ENCODE measurements around the gene SP4. TPM values are rescaled to one million over a fixed set of nuclear protein-coding genes. Genes with fewer than 3 reads are reported as not detected.

SP4 gene
- total RNA-seq, 1 experiment from 2014 or later = 6.1 TPM

GRCh38 chr7:21550821-21551531 lies 123.1 kb downstream of the SP4 start:
- Histone ChIP-seq H3F3A (ENCODE audit: insufficient read depth, low read depth) (peaks cover 11% of the 10 kb centered on the region; the same call in 1 of the 2 replicates), H2AFZ (peak overlapping the region; percentile 57), H3K79me2 (ENCODE audit: low read depth) (no peaks in the 10 kb centered on the region), H3K27ac (peak overlapping the region; percentile 68), H4K20me1 (ENCODE audit: insufficient read depth) (no peaks in the 10 kb centered on the region), H3K27me3 (ENCODE audit: insufficient read depth, low read depth) (no peaks in the 10 kb centered on the region), H3K9me2 (ENCODE audit: insufficient read depth) (no peaks in the 10 kb centered on the region), H3K9me3 (ENCODE audit: insufficient read depth, low read depth) (no peaks in the 10 kb centered on the region), H3K36me3 (ENCODE audit: low read depth) (no peaks in the 10 kb centered on the region), H3K4me3 (no peak overlapping the region), H3K4me1 (replicated peaks; ENCODE audit: insufficient read depth) (peaks cover 21% of the 10 kb centered on the region), H3K4me2 (peak overlapping the region; percentile 33)
- ChIA-PET POLR2A (ENCODE audit: unreplicated experiment) (no interaction called here), CTCF (no interaction called here)
- peak; percentile 6 to 82 for DNase-seq
- TF ChIP-seq, protein P1, sequence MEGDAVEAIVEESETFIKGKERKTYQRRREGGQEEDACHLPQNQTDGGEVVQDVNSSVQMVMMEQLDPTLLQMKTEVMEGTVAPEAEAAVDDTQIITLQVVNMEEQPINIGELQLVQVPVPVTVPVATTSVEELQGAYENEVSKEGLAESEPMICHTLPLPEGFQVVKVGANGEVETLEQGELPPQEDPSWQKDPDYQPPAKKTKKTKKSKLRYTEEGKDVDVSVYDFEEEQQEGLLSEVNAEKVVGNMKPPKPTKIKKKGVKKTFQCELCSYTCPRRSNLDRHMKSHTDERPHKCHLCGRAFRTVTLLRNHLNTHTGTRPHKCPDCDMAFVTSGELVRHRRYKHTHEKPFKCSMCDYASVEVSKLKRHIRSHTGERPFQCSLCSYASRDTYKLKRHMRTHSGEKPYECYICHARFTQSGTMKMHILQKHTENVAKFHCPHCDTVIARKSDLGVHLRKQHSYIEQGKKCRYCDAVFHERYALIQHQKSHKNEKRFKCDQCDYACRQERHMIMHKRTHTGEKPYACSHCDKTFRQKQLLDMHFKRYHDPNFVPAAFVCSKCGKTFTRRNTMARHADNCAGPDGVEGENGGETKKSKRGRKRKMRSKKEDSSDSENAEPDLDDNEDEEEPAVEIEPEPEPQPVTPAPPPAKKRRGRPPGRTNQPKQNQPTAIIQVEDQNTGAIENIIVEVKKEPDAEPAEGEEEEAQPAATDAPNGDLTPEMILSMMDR (conservative IDR thresholded peaks at IDR 0.05) = peak; percentile 65
- TF ChIP-seq EZH2 (IDR thresholded peaks at IDR 0.05; ENCODE audit: low read depth) = no peak
- BruUV-seq (replicated peaks) = no TSS peak
- intact Hi-C loops (cut with micrococcal nuclease; ENCODE audit: unreplicated experiment) = no loop called here

GRCh38 chr7:21562385-21562784 lies 134.5 kb downstream of the SP4 start:
- H3K27ac ChIP-seq = no peak overlapping the region
- H3K79me2 ChIP-seq (ENCODE audit: low read depth) = no peaks in the 10 kb centered on the region
- no peaks in the 10 kb centered on the region for H3K36me3 ChIP-seq (ENCODE audit: low read depth)
- no peaks in the 10 kb centered on the region for H4K20me1 ChIP-seq (ENCODE audit: insufficient read depth)
- H3F3A ChIP-seq (ENCODE audit: insufficient read depth, low read depth) = no peaks in the 10 kb centered on the region
- no peak overlapping the region for H2AFZ ChIP-seq
- H3K4me1 ChIP-seq (replicated peaks; ENCODE audit: insufficient read depth) = no peaks in the 10 kb centered on the region
- no TSS peak for BruUV-seq (replicated peaks)
- POLR2A ChIA-PET (ENCODE audit: unreplicated experiment) = no interaction called here
- no peaks in the 10 kb centered on the region for H3K9me3 ChIP-seq (ENCODE audit: insufficient read depth, low read depth)
- H3K27me3 ChIP-seq (ENCODE audit: insufficient read depth, low read depth) = no peaks in the 10 kb centered on the region
- no peaks in the 10 kb centered on the region for H3K9me2 ChIP-seq (ENCODE audit: insufficient read depth)
- intact Hi-C loops (cut with micrococcal nuclease; ENCODE audit: unreplicated experiment) = no loop called here
- TF ChIP-seq, protein P1 (conservative IDR thresholded peaks at IDR 0.05) = no peak
- no peak for TF ChIP-seq EZH2 (IDR thresholded peaks at IDR 0.05; ENCODE audit: low read depth)
- CTCF ChIA-PET = no interaction called here
- no peak overlapping the region for H3K4me3 ChIP-seq
- H3K4me2 ChIP-seq = no peak overlapping the region
- DNase-seq = no peak

Small RNAs within 50 kb of the gene (microRNA-seq; reads per million reads assigned to microRNA genes)
- not detected for gene MIR1183 (ENCODE audit: borderline number of aligned reads, borderline replicate concordance)

Other genes with a start within 250 kb of the SP4 start
- gene DNAH11, start 115.0 kb downstream of the SP4 start, total RNA-seq (2021) = not detected in 2 replicates

All from PC-9 (cell line).